Adrenal gland (tissue), 12 donors: ENCODE results near the gene PFKP. TPM values are rescaled to one million over a fixed set of nuclear protein-coding genes. Genes with fewer than 3 reads are reported as not detected.

Source experiments
- DNase-seq, 7 donors: peaks; one replicate each; pipeline ENCODE4 v3.0.0-alpha.2; 2019 to 2020
- H3K27ac ChIP-seq, 5 donors: fragments of 200-600 bp; sonication (generic) in 4 of 5; 1 replicate in 3 of 5; 2 replicates in 2 of 5; pipeline versions ENCODE4 v1.5.1 to v1.8.0; 2016 to 2020; ENCODE audit warnings: mild to moderate bottlenecking in 1 of 5
- H3K27me3 ChIP-seq: fragments of 200-600 bp; 2 replicates; pipeline ENCODE4 v1.8.0; 2021
- H3K36me3 ChIP-seq, 2 donors: fragments of 200-600 bp; replicated peaks in 1 of 2; 1 replicate in 1 of 2; 2 replicates in 1 of 2; pipeline versions ENCODE4 v1.5.1 to v1.8.0; 2018 to 2022
- H3K4me1 ChIP-seq, 2 donors: fragments of 200-600 bp; replicated peaks in 1 of 2; 1 replicate in 1 of 2; 2 replicates in 1 of 2; pipeline versions ENCODE4 v1.5.1 to v1.8.0; 2018 to 2021
- H3K4me3 ChIP-seq, 4 donors: fragments of 200-600 bp; sonication (generic) in 3 of 4; one replicate each; pipeline ENCODE4 v1.5.1; 2016 to 2018
- H3K9me3 ChIP-seq, 3 donors: fragments of 200-600 bp; sonication (generic) in 1 of 3; replicated peaks in 1 of 3; 1 replicate in 2 of 3; 2 replicates in 1 of 3; pipeline versions ENCODE4 v1.5.1 to v1.8.0; 2016 to 2021
- CTCF ChIP-seq, 6 experiments: fragments of 450-650 bp in 4 of 6; fragments of 200-600 bp in 2 of 6; sonication (generic) in 1 of 6; IDR thresholded peaks; 1 replicate in 5 of 6; 2 replicates in 1 of 6; pipeline versions ENCODE4 v1.5.1 to v1.8.0; 2016 to 2021; ENCODE audit warnings: antibody characterized with exemption in 6 of 6, mild to moderate bottlenecking in 2 of 6, moderate library complexity in 1 of 6
- POLR2A ChIP-seq, 2 donors: fragments of 450-650 bp; IDR thresholded peaks; one replicate each; pipeline ENCODE4 v1.6.1; 2017; ENCODE audit warnings: antibody characterized with exemption in 2 of 2, mild to moderate bottlenecking in 2 of 2, moderate library complexity in 1 of 2
- WGBS, 4 donors: extraction: QIAGEN DNeasy Blood & Tissue Kit in 2 of 4; methylation state at CpG; one replicate each; pipeline versions ENCODE4 v1.1.5 to v1.1.7; 2013 to 2017; 5-methylcytosine and 5-hydroxymethylcytosine counted together
- intact Hi-C, 2 donors: fragments of 100-400 bp; cut with DNase I; formaldehyde crosslinking; loops; one replicate each; pipeline versions ENCODE4 v1.14.1 to v1.15.0; 2022 to 2023
- polyA plus RNA-seq, 3 donors: library from polyadenylated mRNA; stranded (reverse); fragments of 200-250 nt in 2 of 3; fragments of 350-450 nt in 1 of 3; fragmentation: Illumina TruSeq in 1 of 3; extraction: RNeasy Lipid Tissue Mini Kit (QIAGEN cat#74804) in 1 of 3; gene quantifications; one replicate each; pipeline ENCODE4 v1.2.3, GENCODE V29; 2013 to 2014
- total RNA-seq, 9 donors: library from RNA; depleted of rRNA in 4 of 9; stranded (reverse); fragments of >200 nt in 4 of 9; fragments of 120-200 nt in 1 of 9; fragmentation: NEBNext Ultra II Directional in 1 of 9; extraction: Animal tissue kit (Norgen Biotek cat#: 25700) in 1 of 9; gene quantifications; one replicate each; pipeline versions ENCODE4 v1.1.0 to v1.2.4, GENCODE V29; 2013 to 2023
- donor health status: healthy with polysubstance abuse.
- donor health status: Bipolar disorder and iron deficiency.
- donor health status: DM: yes; HTN: yes; CAD: no.
- donor health status: DM: no; HTN: no; CAD: no.
- donor health status: DM: no; HTN: no; CAD: no.
- donor health status: DM: yes; HTN: yes; CAD: no.

Gene PFKP
- total and polyA plus RNA-seq, 12 donors, result 4.6 to 46.6 (median 16.4) TPM

GRCh38 chr10:3141351-3142005 lies 74.1 kb downstream of the PFKP start:
- peaks cover 0 to 7% of the 10 kb centered on the region in 2 donors for H3K4me1 ChIP-seq
- no peaks in the 10 kb centered on the region for H3K9me3 ChIP-seq
- WGBS, 4 donors, result 89 to 95% (median 92%) methylated on average over 21 of the region's 21 CpGs
- TF ChIP-seq CTCF (IDR thresholded peaks at IDR 0.05) (no peak), POLR2A (IDR thresholded peaks at IDR 0.05) (no peak)
- intact Hi-C loops, result no loop called here
- no peak overlapping the region for H3K27ac ChIP-seq
- H3K4me3 ChIP-seq, result no peak overlapping the region
- H3K27me3 ChIP-seq, result no peaks in the 10 kb centered on the region
- DNase-seq, result no peak
- peaks cover 0 to 100% of the 10 kb centered on the region in 2 donors for H3K36me3 ChIP-seq

- Histone ChIP-seq H3K4me3 (no peak overlapping the region), H3K4me1 (no peaks in the 10 kb centered on the region), H3K9me3 (no peaks in the 10 kb centered on the region), H3K27me3 (no peaks in the 10 kb centered on the region), H3K36me3 (peaks cover 0 to 100% of the 10 kb centered on the region in 2 donors), H3K27ac (no peak overlapping the region)
- WGBS, 4 donors, result 87 to 94% (median 90%) methylated on average over 9 to 14 of the region's 14 CpGs
- intact Hi-C loops, result no loop called here
- TF ChIP-seq POLR2A (IDR thresholded peaks at IDR 0.05) (no peak), CTCF (IDR thresholded peaks at IDR 0.05) (no peak)
- DNase-seq, result no peak
Observed at GRCh38 chr10:3142146-3142875, 75.0 kb downstream of the PFKP start.

- WGBS, 4 donors, result 92 to 95% (median 93%) methylated on average over 11 to 17 of the region's 17 CpGs
- Histone ChIP-seq H3K4me3 (no peak overlapping the region), H3K9me3 (no peaks in the 10 kb centered on the region), H3K27me3 (no peaks in the 10 kb centered on the region), H3K4me1 (no peaks in the 10 kb centered on the region), H3K27ac (no peak overlapping the region), H3K36me3 (peaks cover 0 to 100% of the 10 kb centered on the region in 2 donors)
- no peak for TF ChIP-seq CTCF (IDR thresholded peaks at IDR 0.05)
- TF ChIP-seq POLR2A (IDR thresholded peaks at IDR 0.05), result no peak
- DNase-seq, result no peak
- intact Hi-C loops, result no loop called here
Observed at GRCh38 chr10:3143366-3143765, 76.0 kb downstream of the PFKP start.

GRCh38 chr10:3143791-3144434 lies 76.6 kb downstream of the PFKP start:
- no peak for DNase-seq
- no peaks in the 10 kb centered on the region for H3K9me3 ChIP-seq
- H3K36me3 ChIP-seq, result peaks cover 0 to 100% of the 10 kb centered on the region in 2 donors
- no peak overlapping the region for H3K27ac ChIP-seq
- H3K4me3 ChIP-seq, result no peak overlapping the region
- no peaks in the 10 kb centered on the region for H3K4me1 ChIP-seq
- WGBS, 4 donors, result 93 to 96% (median 94%) methylated on average over 17 to 19 of the region's 19 CpGs
- intact Hi-C loops, result no loop called here
- TF ChIP-seq POLR2A (IDR thresholded peaks at IDR 0.05), result no peak
- no peak for TF ChIP-seq CTCF (IDR thresholded peaks at IDR 0.05)
- no peaks in the 10 kb centered on the region for H3K27me3 ChIP-seq
